SK-N-MC (cell line): ENCODE results near the gene MACF1.

ENCODE experiments used
- EZH2 ChIP-seq: fragments of 200-600 bp; sonication (generic); IDR thresholded peaks from one replicate; pipeline ENCODE4 v1.6.1; 2017; ENCODE audit warnings: antibody characterized with exemption
- POLR2AphosphoS5 ChIP-seq: IDR thresholded peaks from 2 replicates; pipeline ENCODE4 v1.6.1; 2012; ENCODE audit warnings: mild to moderate bottlenecking, low read depth, low read length, borderline replicate concordance

- TF ChIP-seq POLR2AphosphoS5, result no peak
- no peak for TF ChIP-seq EZH2
Observed at GRCh38 chr1:39346872-39347271, 142.4 kb downstream of the MACF1 start.
